KMS-11 (cell line): ENCODE data around the gene NMS.

Experiments
- H2AFZ ChIP-seq: fragments of 200-600 bp; sonication (generic); 2 replicates; pipeline ENCODE4 v1.6.1; 2016; ENCODE audit warnings: antibody characterized with exemption, mixed run types, low read depth
- H3K27ac ChIP-seq: fragments of 200-600 bp; sonication (generic); 2 replicates; pipeline ENCODE4 v1.6.1; 2016; ENCODE audit warnings: mild to moderate bottlenecking, mixed run types
- H3K27me3 ChIP-seq: fragments of 200-600 bp; sonication (generic); 2 replicates; pipeline ENCODE4 v1.6.1; 2017; ENCODE audit warnings: mild to moderate bottlenecking, low read depth, mixed run types, moderate library complexity; ENCODE audit not compliant: insufficient read depth
- H3K36me3 ChIP-seq: fragments of 200-600 bp; sonication (generic); 2 replicates; pipeline ENCODE4 v1.6.1; 2017; ENCODE audit warnings: mild to moderate bottlenecking, mixed run types; ENCODE audit not compliant: insufficient read depth
- H3K4me1 ChIP-seq: fragments of 200-600 bp; sonication (generic); 2 replicates; pipeline ENCODE4 v1.6.1; 2016; ENCODE audit warnings: mild to moderate bottlenecking, low read depth, mixed run types; ENCODE audit not compliant: poor library complexity, severe bottlenecking
- H3K4me2 ChIP-seq: fragments of 200-600 bp; sonication (generic); 2 replicates; pipeline ENCODE4 v1.7.0; 2016; ENCODE audit warnings: mild to moderate bottlenecking, mixed run types
- H3K4me3 ChIP-seq: fragments of 200-600 bp; sonication (generic); IDR thresholded peaks from 2 replicates; pipeline ENCODE4 v1.6.1; 2017; ENCODE audit warnings: low read depth, low read length, mixed read lengths; ENCODE audit not compliant: insufficient read depth
- H3K79me2 ChIP-seq: fragments of 200-600 bp; sonication (generic); 2 replicates; pipeline ENCODE4 v1.6.1; 2016; ENCODE audit warnings: low read depth, mixed run types; ENCODE audit not compliant: insufficient read depth
- H3K9ac ChIP-seq: fragments of 200-600 bp; sonication (generic); 2 replicates; pipeline ENCODE4 v1.6.1; 2016; ENCODE audit warnings: mild to moderate bottlenecking, mixed run types
- H4K20me1 ChIP-seq: fragments of 200-600 bp; sonication (generic); 2 replicates; pipeline ENCODE4 v1.6.1; 2016; ENCODE audit warnings: mild to moderate bottlenecking, mixed run types; ENCODE audit not compliant: insufficient read depth
- TF ChIP-seq, protein P1 (sequence below): fragments of 200-600 bp; sonication (generic); conservative IDR thresholded peaks from 2 replicates; pipeline ENCODE4 v1.6.1; 2017; ENCODE audit warnings: low read depth, mild to moderate bottlenecking, antibody characterized with exemption, low read length, moderate library complexity, mixed read lengths

Gene NMS

DNA sequence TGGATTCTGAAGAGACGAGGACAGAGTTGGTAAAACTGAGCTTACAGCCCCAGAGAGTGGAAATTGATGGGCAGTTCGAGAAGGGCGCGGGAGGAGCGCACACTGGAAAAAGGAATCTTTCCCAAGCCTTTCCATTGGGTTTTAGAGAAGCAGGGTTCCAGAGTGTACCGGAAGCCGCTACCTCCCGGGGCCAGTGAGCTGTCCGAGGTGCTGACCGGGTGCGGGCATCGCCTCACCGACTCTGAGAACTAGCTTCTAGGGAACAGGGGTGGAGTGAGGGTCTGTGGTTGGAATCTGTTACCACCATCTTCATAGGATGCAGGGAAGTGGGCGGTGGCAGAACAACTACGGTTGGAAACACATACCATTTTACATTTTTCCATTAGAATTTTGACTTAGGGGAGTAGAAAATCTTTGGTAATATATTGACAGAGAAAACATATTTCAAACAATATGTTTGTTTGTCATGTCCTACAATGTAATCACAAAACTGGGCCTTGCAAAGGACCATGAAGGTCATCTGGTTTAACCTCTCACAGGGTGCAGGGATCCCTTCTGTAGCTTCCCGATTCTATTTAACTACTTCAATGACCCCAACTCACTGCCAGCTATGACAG, 724 bp downstream of the NMS start:
- Histone ChIP-seq H3K27me3 (no peaks in the 10 kb centered on the region), H3K27ac (no peak overlapping the region), H3K79me2 (no peaks in the 10 kb centered on the region), H4K20me1 (no peaks in the 10 kb centered on the region), H3K4me2 (no peak overlapping the region), H3K36me3 (no peaks in the 10 kb centered on the region), H3K9ac (no peak overlapping the region), H3K4me3 (no peak overlapping the region), H3K4me1 (no peaks in the 10 kb centered on the region), H2AFZ (no peak overlapping the region)
- TF ChIP-seq, protein P1, sequence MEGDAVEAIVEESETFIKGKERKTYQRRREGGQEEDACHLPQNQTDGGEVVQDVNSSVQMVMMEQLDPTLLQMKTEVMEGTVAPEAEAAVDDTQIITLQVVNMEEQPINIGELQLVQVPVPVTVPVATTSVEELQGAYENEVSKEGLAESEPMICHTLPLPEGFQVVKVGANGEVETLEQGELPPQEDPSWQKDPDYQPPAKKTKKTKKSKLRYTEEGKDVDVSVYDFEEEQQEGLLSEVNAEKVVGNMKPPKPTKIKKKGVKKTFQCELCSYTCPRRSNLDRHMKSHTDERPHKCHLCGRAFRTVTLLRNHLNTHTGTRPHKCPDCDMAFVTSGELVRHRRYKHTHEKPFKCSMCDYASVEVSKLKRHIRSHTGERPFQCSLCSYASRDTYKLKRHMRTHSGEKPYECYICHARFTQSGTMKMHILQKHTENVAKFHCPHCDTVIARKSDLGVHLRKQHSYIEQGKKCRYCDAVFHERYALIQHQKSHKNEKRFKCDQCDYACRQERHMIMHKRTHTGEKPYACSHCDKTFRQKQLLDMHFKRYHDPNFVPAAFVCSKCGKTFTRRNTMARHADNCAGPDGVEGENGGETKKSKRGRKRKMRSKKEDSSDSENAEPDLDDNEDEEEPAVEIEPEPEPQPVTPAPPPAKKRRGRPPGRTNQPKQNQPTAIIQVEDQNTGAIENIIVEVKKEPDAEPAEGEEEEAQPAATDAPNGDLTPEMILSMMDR = no peak

DNA sequence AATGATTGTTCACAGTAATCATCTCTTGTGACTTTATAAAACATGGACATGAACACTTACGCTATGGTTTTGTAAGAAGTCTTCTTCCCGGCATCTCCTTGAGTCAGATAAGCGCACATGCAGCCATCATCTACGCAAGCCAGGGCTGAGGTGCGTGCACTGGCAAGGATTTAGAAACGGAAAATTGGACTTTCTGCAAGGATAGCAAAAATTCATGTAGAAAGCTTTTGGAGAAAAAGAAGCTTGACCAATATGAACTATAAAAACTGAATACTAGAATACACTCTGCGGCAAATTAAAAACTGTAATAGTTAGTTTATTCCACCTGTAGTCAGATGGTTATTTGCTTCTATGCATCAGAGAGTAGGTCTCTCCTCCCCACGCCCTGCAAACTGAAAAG, 6.3 kb downstream of the NMS start:
- Histone ChIP-seq H3K27ac (no peak overlapping the region), H3K79me2 (no peaks in the 10 kb centered on the region), H3K4me3 (no peak overlapping the region), H3K36me3 (no peaks in the 10 kb centered on the region), H2AFZ (no peak overlapping the region), H3K9ac (no peak overlapping the region), H3K27me3 (no peaks in the 10 kb centered on the region), H3K4me1 (no peaks in the 10 kb centered on the region), H4K20me1 (no peaks in the 10 kb centered on the region), H3K4me2 (no peak overlapping the region)
- TF ChIP-seq, protein P1 = no peak

DNA sequence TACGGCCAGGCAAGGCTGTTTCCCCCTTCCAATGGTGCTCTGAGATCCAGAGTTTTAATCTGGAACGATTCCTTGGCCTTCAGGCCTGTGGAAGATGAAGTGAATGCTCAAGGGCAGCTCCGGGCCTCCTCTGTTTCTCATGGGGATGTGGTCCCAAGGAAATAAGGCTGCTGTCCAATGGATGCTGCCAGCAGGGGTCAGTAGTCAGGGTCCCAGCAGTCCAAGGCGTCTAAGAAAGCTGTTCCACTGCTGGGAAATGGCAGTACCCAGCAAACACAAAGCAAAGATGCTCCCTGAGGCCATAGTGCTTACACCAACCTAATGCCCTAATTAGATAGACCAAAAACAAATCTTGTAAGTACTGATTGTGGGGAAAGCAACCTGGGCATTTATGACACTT, 12.5 kb downstream of the NMS start:
- Histone ChIP-seq H3K4me2 (no peak overlapping the region), H3K4me3 (no peak overlapping the region), H3K27ac (no peak overlapping the region), H3K9ac (no peak overlapping the region), H3K36me3 (no peaks in the 10 kb centered on the region), H2AFZ (no peak overlapping the region), H4K20me1 (no peaks in the 10 kb centered on the region), H3K79me2 (no peaks in the 10 kb centered on the region), H3K4me1 (no peaks in the 10 kb centered on the region), H3K27me3 (no peaks in the 10 kb centered on the region)
- TF ChIP-seq, protein P1 = no peak

DNA sequence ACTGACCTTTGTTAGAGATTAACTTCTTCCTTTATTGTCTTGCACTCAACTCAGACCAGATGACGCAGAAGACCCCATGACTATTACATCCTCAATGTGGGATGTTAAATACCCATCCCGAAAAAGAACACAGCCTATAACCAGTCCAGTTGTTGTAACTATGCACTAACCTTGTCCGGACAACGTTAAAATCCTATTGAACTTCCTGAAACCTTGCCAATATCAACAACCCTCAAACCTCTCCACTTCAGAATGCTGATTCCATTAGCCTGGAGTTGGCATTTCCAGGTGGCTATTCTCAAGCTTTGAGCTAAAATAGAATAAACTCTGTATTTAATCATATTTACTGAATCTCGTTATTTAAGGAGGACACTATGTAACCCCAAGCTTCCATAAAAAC, 13.6 kb downstream of the NMS start:
- no peak overlapping the region for H2AFZ ChIP-seq
- H3K27ac ChIP-seq = no peak overlapping the region
- no peak overlapping the region for H3K9ac ChIP-seq
- H3K4me2 ChIP-seq = no peak overlapping the region
- H3K36me3 ChIP-seq = no peaks in the 10 kb centered on the region
- TF ChIP-seq, protein P1 = no peak
- H3K4me3 ChIP-seq = no peak overlapping the region
- H3K4me1 ChIP-seq = no peaks in the 10 kb centered on the region
- H4K20me1 ChIP-seq = no peaks in the 10 kb centered on the region
- H3K79me2 ChIP-seq = no peaks in the 10 kb centered on the region
- H3K27me3 ChIP-seq = no peaks in the 10 kb centered on the region
